Hepatocyte (in vitro differentiated cells): ENCODE results near the gene ABCA1. TPM values are rescaled to one million over a fixed set of nuclear protein-coding genes. Genes with fewer than 3 reads are reported as not detected.

ENCODE experiments used
- DNase-seq: peaks from one replicate; pipeline ENCODE4 v3.0.0-alpha.2; 2016; ENCODE audit warnings: low spot score
- H2AFZ ChIP-seq: fragments of 200-600 bp; sonication (generic); 2 replicates; pipeline ENCODE4 v1.6.0; 2016; ENCODE audit warnings: antibody characterized with exemption, mild to moderate bottlenecking
- H3K27ac ChIP-seq: fragments of 200-600 bp; sonication (generic); 2 replicates; pipeline ENCODE4 v1.5.1; 2016; ENCODE audit warnings: mild to moderate bottlenecking
- H3K27me3 ChIP-seq: fragments of 200-600 bp; sonication (generic); 2 replicates; pipeline ENCODE4 v1.6.1; 2016
- H3K36me3 ChIP-seq: fragments of 200-600 bp; sonication (generic); replicated peaks from 2 replicates; pipeline ENCODE4 v1.5.1; 2016; ENCODE audit warnings: low read depth; ENCODE audit not compliant: insufficient read depth
- H3K4me1 ChIP-seq: fragments of 200-600 bp; sonication (generic); 2 replicates; pipeline ENCODE4 v1.5.1; 2016; ENCODE audit warnings: mild to moderate bottlenecking, moderate library complexity; ENCODE audit not compliant: insufficient read depth
- H3K4me2 ChIP-seq: fragments of 200-600 bp; sonication (generic); 2 replicates; pipeline ENCODE4 v1.6.0; 2016
- H3K4me3 ChIP-seq: fragments of 200-600 bp; sonication (generic); 2 replicates; pipeline ENCODE4 v1.5.1; 2016; ENCODE audit warnings: mild to moderate bottlenecking
- H3K79me2 ChIP-seq: fragments of 200-600 bp; sonication (generic); 2 replicates; pipeline ENCODE4 v1.6.0; 2017; ENCODE audit warnings: mild to moderate bottlenecking
- H3K9me2 ChIP-seq: fragments of 200-600 bp; sonication (generic); replicated peaks from 2 replicates; pipeline ENCODE4 v1.6.0; 2017; ENCODE audit warnings: mild to moderate bottlenecking; ENCODE audit not compliant: insufficient read depth
- H3K9me3 ChIP-seq: fragments of 200-600 bp; sonication (generic); 2 replicates; pipeline ENCODE4 v1.5.1; 2016; ENCODE audit warnings: low read depth, mild to moderate bottlenecking
- H4K20me1 ChIP-seq: fragments of 200-600 bp; sonication (generic); 2 replicates; pipeline ENCODE4 v1.6.0; 2016; ENCODE audit warnings: mild to moderate bottlenecking; ENCODE audit not compliant: insufficient read depth, poor library complexity, severe bottlenecking
- EZH2 ChIP-seq: fragments of 200-600 bp; sonication (generic); IDR thresholded peaks from 2 replicates; pipeline ENCODE4 v1.6.1; 2016; ENCODE audit warnings: antibody characterized with exemption, mild to moderate bottlenecking, borderline replicate concordance
- EZH2phosphoT487 ChIP-seq: fragments of 200-600 bp; sonication (generic); IDR thresholded peaks from one replicate; pipeline ENCODE4 v1.6.1; 2018; ENCODE audit warnings: antibody characterized with exemption, mild to moderate bottlenecking, low read depth, moderate library complexity; ENCODE audit not compliant: unreplicated experiment, severe bottlenecking
- WGBS: methylation state at CpG from one replicate; pipeline ENCODE4 v1.1.6; 2016; ENCODE audit warnings: low lambda C conversion rate; ENCODE audit errors: missing lambda C conversion rate; 5-methylcytosine and 5-hydroxymethylcytosine counted together
- polyA plus RNA-seq: library from polyadenylated mRNA; unstranded; fragments of >200 nt; fragmentation: Nextera tagmentation; extraction: Ambion mirVana; gene quantifications from 2 replicates; pipeline ENCODE4 v1.2.1, GENCODE V29; 2016
- total RNA-seq: library from RNA; depleted of rRNA; stranded (reverse); fragments of >200 nt; gene quantifications from 2 replicates; pipeline ENCODE4 v1.2.3, GENCODE V29; 2014
- TF ChIP-seq, protein P1 (sequence below): fragments of 200-600 bp; sonication (generic); IDR thresholded peaks from 2 replicates; pipeline ENCODE4 v1.5.1; 2016; ENCODE audit warnings: antibody characterized with exemption, mild to moderate bottlenecking; ENCODE audit not compliant: poor library complexity

ABCA1 gene
- total and polyA plus RNA-seq, 2 experiments from 2014 or later, result 14.5 to 87.4 TPM

DNA sequence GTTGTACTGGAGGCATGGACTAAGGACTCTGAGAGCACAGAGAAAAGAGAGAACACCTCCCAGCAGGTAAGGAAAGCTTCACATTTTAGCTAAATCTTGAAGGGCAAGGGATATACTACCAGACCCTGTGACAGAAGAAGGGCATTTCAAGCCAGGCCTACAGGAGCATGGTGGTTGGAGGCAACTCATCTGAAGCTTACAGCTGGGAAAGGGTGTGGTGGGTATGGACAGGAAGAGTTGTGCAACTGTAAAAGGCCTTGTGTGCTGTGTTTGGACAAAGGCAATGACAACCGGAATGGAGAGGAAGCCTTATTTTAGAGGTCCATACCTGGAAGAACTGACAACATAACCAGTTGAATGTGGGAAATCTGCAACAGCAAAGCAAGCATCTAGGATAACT, 132.9 kb downstream of the ABCA1 start:
- Histone ChIP-seq H3K27ac (no peak overlapping the region), H2AFZ (no peak overlapping the region), H3K36me3 (peaks cover 14% of the 10 kb centered on the region), H3K4me3 (no peak overlapping the region), H3K79me2 (no peaks in the 10 kb centered on the region), H3K4me2 (no peak overlapping the region), H3K27me3 (no peaks in the 10 kb centered on the region), H3K9me2 (no peaks in the 10 kb centered on the region), H3K4me1 (no peaks in the 10 kb centered on the region), H4K20me1 (no peaks in the 10 kb centered on the region), H3K9me3 (no peaks in the 10 kb centered on the region)
- TF ChIP-seq EZH2 (no peak), EZH2phosphoT487 (no peak)
- TF ChIP-seq, protein P1, sequence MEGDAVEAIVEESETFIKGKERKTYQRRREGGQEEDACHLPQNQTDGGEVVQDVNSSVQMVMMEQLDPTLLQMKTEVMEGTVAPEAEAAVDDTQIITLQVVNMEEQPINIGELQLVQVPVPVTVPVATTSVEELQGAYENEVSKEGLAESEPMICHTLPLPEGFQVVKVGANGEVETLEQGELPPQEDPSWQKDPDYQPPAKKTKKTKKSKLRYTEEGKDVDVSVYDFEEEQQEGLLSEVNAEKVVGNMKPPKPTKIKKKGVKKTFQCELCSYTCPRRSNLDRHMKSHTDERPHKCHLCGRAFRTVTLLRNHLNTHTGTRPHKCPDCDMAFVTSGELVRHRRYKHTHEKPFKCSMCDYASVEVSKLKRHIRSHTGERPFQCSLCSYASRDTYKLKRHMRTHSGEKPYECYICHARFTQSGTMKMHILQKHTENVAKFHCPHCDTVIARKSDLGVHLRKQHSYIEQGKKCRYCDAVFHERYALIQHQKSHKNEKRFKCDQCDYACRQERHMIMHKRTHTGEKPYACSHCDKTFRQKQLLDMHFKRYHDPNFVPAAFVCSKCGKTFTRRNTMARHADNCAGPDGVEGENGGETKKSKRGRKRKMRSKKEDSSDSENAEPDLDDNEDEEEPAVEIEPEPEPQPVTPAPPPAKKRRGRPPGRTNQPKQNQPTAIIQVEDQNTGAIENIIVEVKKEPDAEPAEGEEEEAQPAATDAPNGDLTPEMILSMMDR, result no peak
- WGBS, result 95% methylated on average over 1 of the region's 1 CpG
- DNase-seq, result no peak

DNA sequence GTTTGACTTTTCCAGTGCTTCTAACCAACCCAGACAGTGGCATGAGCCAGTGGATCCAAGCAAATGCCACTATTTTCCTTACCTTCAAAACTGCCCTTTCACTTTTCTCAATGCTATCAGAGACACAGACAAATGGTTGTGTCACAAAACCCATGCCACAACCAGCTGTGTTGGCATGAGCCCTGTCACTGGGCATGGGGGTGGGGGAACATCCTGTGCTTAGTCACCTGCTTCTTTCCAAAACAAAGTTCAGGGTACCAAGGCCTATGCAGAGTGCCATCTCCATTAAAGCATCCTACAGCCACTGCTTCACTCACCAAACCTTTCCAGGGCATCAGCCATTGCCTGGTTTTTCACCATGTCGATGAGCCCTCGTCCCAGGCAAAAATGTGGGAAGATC, 133.9 kb downstream of the ABCA1 start:
- 100% methylated on average over 2 of the region's 2 CpGs for WGBS
- no peak for DNase-seq

DNA sequence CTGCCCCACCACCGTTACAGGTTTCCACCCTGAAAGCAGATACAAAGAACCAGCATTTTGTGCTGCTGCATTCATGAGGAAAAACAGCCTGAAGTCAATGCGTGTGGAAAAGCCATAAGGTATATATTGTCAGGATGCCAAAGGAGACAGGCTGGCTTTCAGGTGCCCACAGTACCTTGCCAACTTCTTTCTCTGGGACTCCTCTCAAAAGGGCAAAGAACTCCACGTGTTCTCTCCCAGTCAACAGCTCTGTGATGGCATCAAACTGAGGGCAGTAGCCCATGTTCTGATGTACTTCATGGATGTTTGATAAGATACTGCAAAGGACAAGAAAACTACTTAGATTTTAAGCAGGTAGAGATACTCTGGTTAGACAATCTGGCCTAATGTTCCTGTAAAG, 139.7 kb downstream of the ABCA1 start:
- no peak overlapping the region for H3K4me2 ChIP-seq
- H3K9me2 ChIP-seq, result no peaks in the 10 kb centered on the region
- no peaks in the 10 kb centered on the region for H3K27me3 ChIP-seq
- H3K4me1 ChIP-seq, result no peaks in the 10 kb centered on the region
- no peak overlapping the region for H3K27ac ChIP-seq
- H3K79me2 ChIP-seq, result no peaks in the 10 kb centered on the region
- no peak overlapping the region for H3K4me3 ChIP-seq
- no peaks in the 10 kb centered on the region for H3K9me3 ChIP-seq
- H2AFZ ChIP-seq, result no peak overlapping the region
- H3K36me3 ChIP-seq, result peaks cover 21% of the 10 kb centered on the region
- 88% methylated on average over 3 of the region's 3 CpGs for WGBS
- no peak for DNase-seq
- TF ChIP-seq, protein P1, result no peak
- TF ChIP-seq EZH2, result no peak
- TF ChIP-seq EZH2phosphoT487, result no peak
- H4K20me1 ChIP-seq, result no peaks in the 10 kb centered on the region

More for the DNA sequence above, 133.9 kb downstream of the ABCA1 start:
- Histone ChIP-seq H3K4me1 (no peaks in the 10 kb centered on the region), H3K4me2 (no peak overlapping the region), H3K27me3 (no peaks in the 10 kb centered on the region), H2AFZ (no peak overlapping the region), H3K27ac (no peak overlapping the region), H3K4me3 (no peak overlapping the region), H3K36me3 (peaks cover 14% of the 10 kb centered on the region), H3K9me3 (no peaks in the 10 kb centered on the region), H3K79me2 (no peaks in the 10 kb centered on the region), H4K20me1 (no peaks in the 10 kb centered on the region), H3K9me2 (no peaks in the 10 kb centered on the region)
- TF ChIP-seq, protein P1, result no peak
- no peak for TF ChIP-seq EZH2
- no peak for TF ChIP-seq EZH2phosphoT487
